IgD-negative memory B cell (primary cell): ENCODE results near the gene FILIP1L. TPM values are rescaled to one million over a fixed set of nuclear protein-coding genes. Genes with fewer than 3 reads are reported as not detected.

ENCODE experiments used
- H3K27ac Mint-ChIP-seq, 3 donors: one replicate each; pipeline ENCODE4 v1.8.0; 2020 to 2022; ENCODE audit warnings: mild to moderate bottlenecking in 3 of 3, mixed read lengths in 3 of 3, moderate library complexity in 1 of 3
- H3K27me3 Mint-ChIP-seq: one replicate; pipeline ENCODE4 v1.8.0; 2021; ENCODE audit warnings: mixed read lengths
- H3K36me3 Mint-ChIP-seq: one replicate; pipeline ENCODE4 v1.8.0; 2020; ENCODE audit warnings: mild to moderate bottlenecking, mixed read lengths
- H3K4me1 Mint-ChIP-seq, 3 donors: one replicate each; pipeline ENCODE4 v1.8.0; 2020 to 2022; ENCODE audit warnings: mixed read lengths in 3 of 3, mild to moderate bottlenecking in 1 of 3
- H3K4me3 Mint-ChIP-seq, 4 donors: one replicate each; pipeline ENCODE4 v1.8.0; 2020 to 2022; ENCODE audit warnings: mild to moderate bottlenecking in 4 of 4, mixed read lengths in 4 of 4, moderate library complexity in 3 of 4
- H3K9me3 Mint-ChIP-seq, 3 donors: one replicate each; pipeline ENCODE4 v1.8.0; 2020 to 2021; ENCODE audit warnings: mixed read lengths in 3 of 3, mild to moderate bottlenecking in 1 of 3
- polyA plus RNA-seq: library from polyadenylated mRNA; unstranded; fragments of 300-500 nt; fragmentation: Illumina TruSeq; gene quantifications from one replicate; pipeline ENCODE4 v1.2.3, GENCODE V29; 2021

FILIP1L gene
- polyA plus RNA-seq, 1 donor from 2014 or later = 1.1 TPM

DNA sequence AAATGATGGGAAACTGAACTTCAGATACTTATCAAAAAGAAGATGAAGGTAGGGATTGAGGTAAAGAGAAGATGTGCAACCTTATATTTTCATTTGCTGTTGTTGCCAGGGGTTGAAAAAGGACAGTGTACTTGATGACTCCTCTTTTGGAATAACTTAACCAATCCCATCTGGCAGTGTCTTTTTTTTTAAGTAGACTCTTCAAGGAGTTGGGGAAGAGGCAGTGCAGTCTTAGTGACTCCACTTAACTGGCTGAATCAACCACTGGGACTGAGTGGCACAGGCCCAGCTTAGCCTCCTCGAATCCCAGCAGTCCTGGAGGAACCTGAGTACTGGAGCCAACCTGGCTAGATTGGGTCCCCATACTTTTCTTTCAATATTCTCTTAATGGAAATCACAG, 27.3 kb upstream of the FILIP1L start:
- Mint-ChIP-seq H3K4me3 (no peak overlapping the region), H3K27me3 (no peaks in the 10 kb centered on the region), H3K27ac (no peak overlapping the region), H3K9me3 (peaks cover 3 to 10% (median 4%) of the 10 kb centered on the region in 3 donors), H3K36me3 (peaks cover 5% of the 10 kb centered on the region), H3K4me1 (peaks cover 0 to 4% (median 0%) of the 10 kb centered on the region in 3 donors)

DNA sequence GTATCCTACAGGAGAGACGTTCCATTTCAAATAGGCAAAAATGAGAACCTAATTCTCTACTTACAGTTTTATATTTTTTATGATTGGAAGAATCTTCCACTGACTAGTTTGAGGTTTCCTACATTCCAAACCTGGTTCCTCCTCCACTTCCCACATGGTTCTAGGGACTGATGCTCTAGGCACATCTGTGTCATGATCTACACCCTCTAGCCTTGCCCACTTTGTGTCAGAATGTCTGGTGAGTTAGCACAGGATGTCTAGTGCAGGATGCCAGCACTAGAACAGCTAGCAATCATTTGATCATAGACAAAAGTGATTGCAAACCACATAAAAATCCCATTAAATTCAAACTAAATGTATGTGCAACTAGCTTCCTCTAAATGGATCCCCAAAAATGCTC, 26.7 kb upstream of the FILIP1L start:
- Mint-ChIP-seq H3K4me3 (no peak overlapping the region), H3K27me3 (no peaks in the 10 kb centered on the region), H3K4me1 (peaks cover 0 to 2% (median 0%) of the 10 kb centered on the region in 3 donors), H3K27ac (no peak overlapping the region), H3K36me3 (peaks cover 5% of the 10 kb centered on the region), H3K9me3 (peaks cover 3 to 10% (median 4%) of the 10 kb centered on the region in 3 donors)

DNA sequence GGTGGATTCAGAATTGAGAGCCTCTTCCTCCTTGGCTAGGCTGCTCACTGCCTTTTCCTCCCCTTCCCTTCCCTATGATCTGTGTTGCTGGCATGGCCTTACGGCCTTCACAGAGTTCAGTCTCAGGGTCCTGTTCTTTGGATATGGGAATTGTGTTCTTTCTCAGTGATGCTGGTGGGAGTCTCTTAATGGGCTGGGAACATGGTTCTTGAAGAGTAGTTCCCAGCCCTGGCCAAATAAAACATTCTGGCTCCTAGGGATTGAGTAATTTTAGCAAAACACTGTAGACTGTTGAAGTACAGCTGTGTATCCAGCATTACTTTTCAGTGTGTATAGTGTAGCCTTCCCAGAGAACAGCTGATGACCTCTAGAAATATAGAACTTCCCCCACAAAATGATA, 22.6 kb upstream of the FILIP1L start:
- H3K27ac Mint-ChIP-seq = no peak overlapping the region
- H3K4me3 Mint-ChIP-seq = no peak overlapping the region
- H3K9me3 Mint-ChIP-seq = no peaks in the 10 kb centered on the region
- peaks cover 3% of the 10 kb centered on the region for H3K36me3 Mint-ChIP-seq
- no peaks in the 10 kb centered on the region for H3K4me1 Mint-ChIP-seq
- no peaks in the 10 kb centered on the region for H3K27me3 Mint-ChIP-seq

DNA sequence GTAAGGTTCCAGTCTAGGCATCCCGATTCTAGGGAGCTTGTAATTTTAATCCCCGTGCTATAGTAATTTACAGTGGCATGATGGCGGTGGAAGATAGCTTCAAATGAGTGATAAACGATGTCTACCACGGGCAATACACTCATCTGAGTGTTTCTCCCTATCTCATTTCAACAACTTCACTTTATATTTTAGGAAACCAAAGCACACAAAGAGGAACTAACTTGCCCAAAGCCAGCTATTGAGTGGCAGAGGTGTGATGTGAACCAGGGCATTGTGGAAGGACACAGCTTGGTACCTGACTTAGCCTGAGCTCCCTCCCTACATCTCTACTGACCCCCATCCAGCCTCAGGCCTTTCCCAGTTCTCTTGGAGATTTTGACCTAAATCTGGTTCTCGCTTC, 16.9 kb upstream of the FILIP1L start:
- no peak overlapping the region for H3K27ac Mint-ChIP-seq
- H3K9me3 Mint-ChIP-seq = no peaks in the 10 kb centered on the region
- H3K36me3 Mint-ChIP-seq = peaks cover 1% of the 10 kb centered on the region
- no peak overlapping the region for H3K4me3 Mint-ChIP-seq
- H3K27me3 Mint-ChIP-seq = no peaks in the 10 kb centered on the region
- H3K4me1 Mint-ChIP-seq = no peaks in the 10 kb centered on the region

DNA sequence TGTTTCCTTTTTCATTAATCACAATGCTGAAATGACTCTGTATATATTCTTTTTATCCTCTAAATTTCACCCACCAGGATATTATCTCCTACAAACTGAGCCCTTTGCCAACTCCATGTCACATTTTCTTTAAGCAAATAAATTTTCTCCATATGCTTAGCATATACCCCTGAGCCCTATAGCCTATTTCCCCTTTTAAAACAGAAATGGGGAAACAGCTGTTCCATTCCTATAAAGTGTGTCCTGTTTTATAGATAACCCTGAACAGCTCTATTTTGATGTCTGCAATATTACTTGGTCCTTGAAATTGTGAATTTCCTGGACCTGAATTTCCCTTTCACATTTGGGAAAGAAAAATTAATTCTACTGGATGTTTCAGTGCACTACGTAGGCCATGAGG, 15.6 kb upstream of the FILIP1L start:
- H3K9me3 Mint-ChIP-seq = no peaks in the 10 kb centered on the region
- no peak overlapping the region for H3K4me3 Mint-ChIP-seq
- peaks cover 1% of the 10 kb centered on the region for H3K36me3 Mint-ChIP-seq
- H3K27ac Mint-ChIP-seq = no peak overlapping the region
- H3K4me1 Mint-ChIP-seq = no peaks in the 10 kb centered on the region
- no peaks in the 10 kb centered on the region for H3K27me3 Mint-ChIP-seq

DNA sequence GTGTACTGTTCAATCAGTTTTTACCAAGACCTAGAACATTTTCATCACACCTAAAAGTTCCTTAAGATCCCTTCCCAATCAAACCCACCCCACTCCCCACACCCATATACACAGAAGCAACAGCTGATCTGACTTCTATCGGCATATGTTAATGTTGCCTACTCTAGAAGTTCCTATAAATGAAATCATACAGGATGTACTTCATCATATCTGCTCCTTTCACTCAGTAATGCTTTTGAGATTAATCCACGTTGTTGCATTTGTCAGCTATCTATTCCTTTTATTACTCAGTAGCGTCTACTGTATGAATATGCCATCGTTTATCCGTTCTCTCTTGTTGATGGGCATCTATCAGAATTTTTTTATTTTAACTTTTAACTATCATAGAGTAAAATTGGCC, 14.3 kb upstream of the FILIP1L start:
- no peaks in the 10 kb centered on the region for H3K4me1 Mint-ChIP-seq
- no peaks in the 10 kb centered on the region for H3K9me3 Mint-ChIP-seq
- no peak overlapping the region for H3K4me3 Mint-ChIP-seq
- H3K27ac Mint-ChIP-seq = no peak overlapping the region
- peaks cover 1% of the 10 kb centered on the region for H3K36me3 Mint-ChIP-seq
- no peaks in the 10 kb centered on the region for H3K27me3 Mint-ChIP-seq

DNA sequence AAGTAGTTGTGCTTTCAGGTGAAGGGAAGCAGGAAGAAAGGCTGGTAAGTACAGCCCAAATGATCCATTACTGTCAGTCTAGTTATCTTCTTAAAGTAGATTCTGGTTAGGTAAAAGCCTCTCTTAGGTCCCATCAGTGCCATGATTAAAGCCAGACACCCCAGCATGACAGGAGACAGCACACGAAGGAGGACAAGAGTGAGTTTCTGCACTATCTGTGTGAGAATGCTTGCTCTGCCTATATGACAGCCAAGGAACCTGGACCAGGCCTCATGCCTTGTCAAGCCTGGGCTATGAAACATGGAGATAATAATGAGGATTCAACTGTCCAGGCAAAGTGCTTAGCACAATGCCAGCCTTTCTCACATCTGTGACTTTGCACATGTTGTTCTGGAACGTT, 13.5 kb upstream of the FILIP1L start:
- no peaks in the 10 kb centered on the region for H3K9me3 Mint-ChIP-seq
- H3K4me3 Mint-ChIP-seq = no peak overlapping the region
- no peak overlapping the region for H3K27ac Mint-ChIP-seq
- H3K4me1 Mint-ChIP-seq = no peaks in the 10 kb centered on the region
- H3K27me3 Mint-ChIP-seq = no peaks in the 10 kb centered on the region
- H3K36me3 Mint-ChIP-seq = peaks cover 1% of the 10 kb centered on the region

DNA sequence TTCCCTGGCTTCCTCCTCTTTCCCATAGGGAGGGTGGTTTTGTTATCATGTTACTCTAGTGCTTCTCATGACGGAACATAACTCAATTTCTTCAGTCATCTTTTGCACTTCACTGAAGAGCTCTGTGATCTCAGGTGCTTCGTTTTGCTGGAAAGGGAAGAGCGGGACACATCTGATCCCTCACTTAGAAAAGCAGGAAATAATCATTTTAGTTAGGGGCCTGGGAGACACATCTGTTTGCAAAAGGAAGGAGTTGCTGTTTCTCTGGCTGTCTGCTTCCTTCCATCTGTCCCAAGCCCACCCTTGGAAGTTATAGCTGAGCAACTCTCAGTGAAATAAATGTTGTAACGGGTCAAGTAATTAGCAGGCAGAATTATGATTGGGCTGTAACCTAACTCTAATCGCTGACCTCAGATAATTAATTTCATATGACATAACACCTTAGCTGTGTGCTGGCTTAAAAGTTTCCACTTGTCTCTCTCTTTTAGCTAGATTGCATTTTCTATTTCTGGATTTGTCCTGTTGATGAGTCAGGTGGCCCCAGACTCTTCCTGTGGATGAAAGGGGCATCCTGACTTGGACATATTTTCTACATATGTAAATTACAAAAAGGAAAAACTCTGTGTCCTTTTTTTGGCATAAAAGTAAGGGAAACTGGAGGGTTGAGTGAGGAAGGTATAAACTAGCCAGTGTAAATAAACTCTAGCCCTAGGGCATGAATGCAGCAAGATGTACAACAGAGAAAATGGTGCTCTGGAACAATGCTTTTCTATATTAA, 11.0 kb upstream of the FILIP1L start:
- Mint-ChIP-seq H3K4me3 (no peak overlapping the region), H3K27me3 (no peaks in the 10 kb centered on the region), H3K27ac (no peak overlapping the region), H3K4me1 (no peaks in the 10 kb centered on the region), H3K9me3 (no peaks in the 10 kb centered on the region), H3K36me3 (peaks cover 1% of the 10 kb centered on the region)

DNA sequence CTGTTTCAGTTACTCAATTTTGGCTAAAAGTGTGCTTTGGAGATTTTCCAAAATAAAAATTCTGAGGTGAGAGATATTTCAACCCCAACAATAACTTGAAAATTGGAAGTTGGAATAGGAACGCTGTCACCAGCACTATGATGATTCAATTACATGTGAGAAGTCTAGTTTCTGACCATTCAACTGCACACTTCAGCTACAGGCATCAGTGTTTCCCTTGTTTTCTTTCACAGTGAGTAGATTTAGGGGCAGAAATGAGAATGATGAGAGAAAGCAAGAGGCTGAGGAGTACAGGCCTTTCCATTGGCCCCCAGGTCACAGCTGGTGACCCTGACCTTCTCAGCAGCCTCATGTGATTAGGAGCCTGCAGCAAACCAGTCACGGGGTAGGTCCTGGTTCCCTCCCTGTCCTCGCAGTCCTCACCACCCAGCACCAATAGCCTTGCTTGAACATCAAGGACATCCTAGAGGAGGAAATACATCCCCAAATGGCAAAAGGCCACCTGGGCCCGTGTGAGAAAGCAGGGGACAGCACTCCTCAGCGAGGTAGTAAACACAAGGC, 10.0 kb upstream of the FILIP1L start:
- H3K4me3 Mint-ChIP-seq = no peak overlapping the region
- H3K36me3 Mint-ChIP-seq = peaks cover 2% of the 10 kb centered on the region
- no peak overlapping the region for H3K27ac Mint-ChIP-seq
- H3K4me1 Mint-ChIP-seq = no peaks in the 10 kb centered on the region
- H3K9me3 Mint-ChIP-seq = no peaks in the 10 kb centered on the region
- H3K27me3 Mint-ChIP-seq = no peaks in the 10 kb centered on the region

DNA sequence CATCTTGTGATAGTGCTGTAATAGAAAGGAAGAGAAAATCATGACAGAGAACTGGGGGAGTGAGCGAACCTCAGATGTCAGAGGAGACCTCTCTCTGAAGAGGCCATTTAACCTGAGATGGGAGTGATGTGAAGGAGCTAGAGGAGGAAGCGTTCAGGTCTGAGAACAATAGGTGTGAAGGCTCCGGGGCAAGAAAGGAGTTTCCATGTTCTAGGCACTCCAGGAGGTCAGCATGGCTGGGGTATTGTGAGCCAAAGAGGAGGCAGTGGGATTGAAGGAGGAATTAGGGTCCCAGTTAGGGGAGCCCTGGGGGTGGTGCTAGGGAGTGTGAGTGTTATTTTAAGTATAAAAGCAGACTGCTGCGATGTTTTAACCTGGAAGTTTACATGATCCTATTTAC, 8.8 kb upstream of the FILIP1L start:
- Mint-ChIP-seq H3K4me1 (no peaks in the 10 kb centered on the region), H3K27ac (no peak overlapping the region), H3K9me3 (no peaks in the 10 kb centered on the region), H3K36me3 (peaks cover 3% of the 10 kb centered on the region), H3K4me3 (no peak overlapping the region), H3K27me3 (no peaks in the 10 kb centered on the region)

DNA sequence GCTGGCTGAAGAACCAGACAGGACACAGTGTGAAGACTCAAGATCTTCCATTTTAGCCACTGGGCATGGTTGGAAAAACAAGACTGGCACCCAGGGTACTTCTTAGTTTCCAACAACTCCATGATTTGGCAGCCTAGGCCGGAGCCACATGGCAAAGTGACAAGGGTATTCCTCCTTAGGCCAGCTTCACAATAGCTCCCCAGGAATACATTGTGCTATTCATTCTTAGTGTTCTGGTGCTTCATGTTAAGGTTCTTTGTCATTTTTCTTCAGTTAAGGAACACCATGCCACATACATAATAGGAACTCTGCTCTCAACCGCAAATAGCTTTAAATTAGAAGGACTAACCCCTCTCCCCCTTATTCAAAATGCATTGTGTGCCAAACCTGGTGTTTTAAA, 8.0 kb upstream of the FILIP1L start:
- H3K9me3 Mint-ChIP-seq = no peaks in the 10 kb centered on the region
- H3K27me3 Mint-ChIP-seq = no peaks in the 10 kb centered on the region
- H3K4me1 Mint-ChIP-seq = no peaks in the 10 kb centered on the region
- H3K4me3 Mint-ChIP-seq = no peak overlapping the region
- H3K27ac Mint-ChIP-seq = no peak overlapping the region
- H3K36me3 Mint-ChIP-seq = peaks cover 3% of the 10 kb centered on the region

DNA sequence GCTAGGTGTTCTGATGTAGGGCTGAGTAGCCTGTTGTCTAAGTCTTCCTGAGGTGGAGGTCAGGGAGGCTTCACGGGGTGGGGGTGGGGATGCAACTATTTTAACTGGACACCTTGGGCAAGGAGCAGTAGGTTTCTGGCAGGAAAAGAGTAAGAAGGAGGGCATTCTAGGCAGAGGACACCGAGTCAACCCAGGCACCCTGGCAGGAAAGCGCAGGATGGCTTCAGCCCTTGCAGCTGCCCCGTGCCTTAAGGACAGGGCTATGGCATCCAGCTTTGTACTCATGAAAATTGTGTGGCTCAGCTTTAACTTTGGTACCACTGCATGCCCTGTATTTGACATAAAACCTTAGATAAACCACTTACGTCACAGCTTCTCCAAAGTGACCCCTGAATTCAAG, 6.4 kb upstream of the FILIP1L start:
- H3K27ac Mint-ChIP-seq = no peak overlapping the region
- no peak overlapping the region for H3K4me3 Mint-ChIP-seq
- no peaks in the 10 kb centered on the region for H3K27me3 Mint-ChIP-seq
- H3K4me1 Mint-ChIP-seq = no peaks in the 10 kb centered on the region
- H3K36me3 Mint-ChIP-seq = peaks cover 7% of the 10 kb centered on the region
- H3K9me3 Mint-ChIP-seq = no peaks in the 10 kb centered on the region

DNA sequence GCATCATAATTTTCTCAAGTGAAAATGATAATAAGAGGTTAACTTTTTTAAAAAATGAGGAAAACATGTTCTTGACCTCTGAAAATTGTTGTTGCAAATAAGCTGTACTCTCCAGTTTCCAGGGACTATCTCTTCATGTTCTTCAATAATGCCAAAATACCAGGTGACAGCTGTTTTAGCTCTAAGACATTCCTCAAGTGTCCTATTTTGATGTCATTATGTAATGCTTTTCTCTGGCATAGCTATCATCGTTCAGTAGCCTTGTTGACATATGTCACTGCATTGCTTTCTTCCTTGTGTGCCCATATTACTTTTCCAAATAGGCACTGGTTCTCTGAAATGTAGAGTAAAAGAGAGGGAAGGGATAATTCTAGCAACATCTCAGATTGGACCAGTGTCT, 5.7 kb upstream of the FILIP1L start:
- Mint-ChIP-seq H3K36me3 (peaks cover 7% of the 10 kb centered on the region), H3K9me3 (no peaks in the 10 kb centered on the region), H3K4me1 (no peaks in the 10 kb centered on the region), H3K27me3 (no peaks in the 10 kb centered on the region), H3K27ac (no peak overlapping the region), H3K4me3 (no peak overlapping the region)

DNA sequence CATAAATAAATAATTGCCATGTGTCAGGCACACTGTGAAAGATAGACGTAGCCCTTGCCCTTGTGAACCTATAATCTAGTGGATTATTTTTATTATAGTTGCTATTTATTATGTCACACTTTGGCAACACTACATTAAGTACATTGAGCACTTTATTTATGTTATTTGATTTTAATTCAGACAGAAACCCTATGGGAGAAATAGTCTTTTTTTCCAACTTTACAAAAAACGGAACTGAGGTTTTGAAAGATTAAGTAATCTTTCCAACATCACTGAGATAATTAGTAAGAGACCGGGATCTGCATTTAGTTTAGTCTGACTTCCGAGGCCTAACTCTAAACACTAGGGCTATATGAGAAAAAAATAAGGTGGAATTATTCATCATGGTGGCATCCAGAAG, 2.8 kb upstream of the FILIP1L start:
- no peaks in the 10 kb centered on the region for H3K4me1 Mint-ChIP-seq
- peaks cover 12% of the 10 kb centered on the region for H3K36me3 Mint-ChIP-seq
- no peak overlapping the region for H3K4me3 Mint-ChIP-seq
- H3K27me3 Mint-ChIP-seq = no peaks in the 10 kb centered on the region
- H3K27ac Mint-ChIP-seq = no peak overlapping the region
- no peaks in the 10 kb centered on the region for H3K9me3 Mint-ChIP-seq

DNA sequence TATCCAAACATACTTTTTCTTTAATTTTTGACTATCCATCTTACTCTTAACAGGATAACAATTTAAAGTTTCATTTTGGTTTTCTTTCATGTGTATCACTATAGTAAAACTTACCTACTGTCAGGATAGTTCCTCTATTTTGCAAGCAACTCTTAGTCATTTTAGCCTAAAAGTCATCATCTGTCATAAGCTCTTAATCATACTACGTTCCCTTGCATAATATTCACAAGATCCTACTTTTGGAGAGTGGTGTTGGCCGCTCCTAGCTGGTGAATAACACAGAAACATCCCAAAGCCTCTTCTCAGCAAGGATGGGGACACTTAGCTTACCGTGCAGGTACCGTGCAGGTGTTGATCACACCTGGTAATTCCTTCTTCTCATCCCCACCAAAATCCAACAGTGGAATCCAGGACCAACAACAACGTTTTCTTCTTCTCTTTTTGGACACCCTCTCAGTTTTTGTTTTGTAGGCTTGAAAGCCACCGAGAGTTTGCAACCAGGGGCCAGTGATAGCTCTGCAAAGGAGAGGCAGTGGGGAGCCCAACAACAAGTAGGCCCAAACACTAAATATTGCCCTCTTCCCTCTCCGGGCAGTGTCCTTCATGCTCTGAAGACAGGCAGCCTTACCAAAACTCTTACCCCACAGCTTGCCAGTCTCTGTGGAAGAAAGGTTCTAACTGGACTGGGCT, 433 bp downstream of the FILIP1L start:
- Mint-ChIP-seq H3K9me3 (no peaks in the 10 kb centered on the region), H3K4me1 (peaks cover 0 to 2% (median 0%) of the 10 kb centered on the region in 3 donors), H3K27ac (no peak overlapping the region), H3K4me3 (no peak overlapping the region), H3K36me3 (peaks cover 12% of the 10 kb centered on the region), H3K27me3 (no peaks in the 10 kb centered on the region)

DNA sequence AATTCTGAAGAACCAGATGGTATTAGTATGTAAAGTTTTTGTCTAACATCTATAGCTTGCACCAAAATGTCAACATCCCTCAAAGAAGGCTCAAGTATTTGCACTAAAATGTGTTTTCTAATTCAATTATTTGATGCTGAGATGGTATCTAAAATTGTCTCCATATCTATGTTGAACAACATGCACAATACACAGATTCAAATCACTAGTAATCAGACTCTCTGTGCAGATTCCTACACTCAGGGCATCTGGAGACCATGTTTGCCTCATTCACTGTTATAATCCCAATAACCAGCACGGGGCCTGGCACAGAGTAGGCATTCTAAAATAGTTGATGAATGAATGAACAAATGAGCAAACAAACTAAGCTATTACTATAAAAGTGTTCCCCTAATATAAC, 2.6 kb downstream of the FILIP1L start:
- no peaks in the 10 kb centered on the region for H3K27me3 Mint-ChIP-seq
- peaks cover 0 to 2% (median 0%) of the 10 kb centered on the region in 3 donors for H3K4me1 Mint-ChIP-seq
- no peak overlapping the region for H3K27ac Mint-ChIP-seq
- H3K9me3 Mint-ChIP-seq = no peaks in the 10 kb centered on the region
- H3K4me3 Mint-ChIP-seq = no peak overlapping the region
- H3K36me3 Mint-ChIP-seq = peaks cover 14% of the 10 kb centered on the region
